GM21723 (cell line): ENCODE data around the gene WWOX.
"Not testable (repeated sequence)": the region's sequence is repeated elsewhere in the genome, so short reads cannot be mapped to it uniquely, and the experiment has no call there.

Experiments
- ATAC-seq: cut with Tn5 transposase; IDR thresholded peaks from one replicate; pipeline ENCODE4 v1.9.1; 2021; ENCODE audit warnings: mild to moderate bottlenecking, moderate library complexity; ENCODE audit not compliant: unreplicated experiment

WWOX gene

GRCh38 chr16:78099271-78100111 is at the start of gene WWOX:
Gene WWOX, plus strand, starts transcription at chr16:78099654.
- ATAC-seq, result peak; percentile 93

DNA sequence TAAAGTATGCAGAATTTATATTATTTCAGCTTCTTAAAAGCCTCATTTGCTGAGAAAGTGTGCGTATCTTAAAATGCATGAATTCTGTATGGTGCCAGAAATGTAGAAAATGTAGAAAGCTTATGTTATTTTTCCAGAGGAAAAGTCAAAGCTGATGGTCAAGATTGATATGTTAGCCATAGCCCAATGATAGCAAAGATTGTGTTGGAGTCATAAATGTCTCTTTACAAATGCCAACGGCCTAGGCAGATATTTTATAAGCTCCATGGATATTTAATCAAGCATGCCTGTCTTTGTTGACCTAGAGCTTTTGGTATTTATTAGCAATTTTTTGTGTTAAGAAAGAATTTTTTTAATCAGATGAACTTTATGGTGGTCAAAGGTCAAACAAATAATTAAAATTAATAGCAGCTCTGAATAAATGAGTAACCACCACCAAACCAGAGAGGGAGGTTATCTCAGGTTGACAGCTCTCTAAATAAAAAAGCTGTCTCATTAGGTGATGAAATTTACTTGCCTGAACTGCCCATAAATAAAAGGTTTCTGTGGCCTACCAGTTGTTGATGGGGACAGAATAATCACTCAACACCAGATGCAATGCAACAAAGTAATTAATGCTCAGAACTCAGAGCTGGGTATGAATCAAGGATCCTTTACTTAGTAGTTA is 48.6 kb upstream of the WWOX start:
- no peak for ATAC-seq

GRCh38 chr16:78057803-78058564 is 41.5 kb upstream of the WWOX start:
- ATAC-seq, result no peak

- ATAC-seq, result not testable (repeated sequence)
These were observed 39.6 kb upstream of the WWOX start for GRCh38 chr16:78059806-78060205.

DNA sequence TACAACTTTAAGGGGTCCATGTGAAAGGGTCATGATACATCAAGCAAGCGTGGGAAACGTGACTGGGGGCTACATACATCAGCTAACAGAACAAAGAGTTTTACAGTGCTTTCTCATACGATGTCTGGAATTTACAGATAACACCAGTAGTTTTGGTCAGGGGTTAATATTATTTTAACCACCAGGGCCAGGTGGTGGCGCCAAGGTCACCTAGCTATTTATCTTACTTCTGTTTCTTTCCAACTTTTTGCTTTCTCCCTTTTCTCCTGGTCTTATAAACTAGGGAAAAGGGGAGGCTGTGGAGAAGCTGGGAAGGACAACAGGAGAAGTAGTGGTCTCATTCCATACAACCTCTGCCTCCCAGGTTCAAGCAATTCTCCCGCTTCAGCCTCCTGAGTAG is 39.2 kb upstream of the WWOX start:
- ATAC-seq, result no peak

DNA sequence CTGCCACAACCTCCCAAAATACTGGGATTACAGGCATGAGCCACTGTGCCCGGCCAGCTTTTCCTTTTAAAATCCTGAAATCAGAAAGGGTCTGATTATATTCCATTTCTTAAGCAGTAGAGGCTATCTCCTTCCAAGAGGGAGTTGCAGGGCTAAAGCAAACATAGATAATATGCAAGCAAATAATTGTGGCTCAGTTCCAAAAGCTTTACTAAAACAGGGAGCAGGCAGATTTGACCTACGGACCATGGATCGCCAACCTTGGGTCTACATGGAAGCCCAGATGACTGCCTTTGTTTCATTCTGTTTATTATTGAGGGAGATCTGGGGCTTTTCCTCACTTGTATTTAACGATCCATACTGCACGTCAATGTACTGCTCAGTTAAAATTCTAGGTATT is 38.6 kb upstream of the WWOX start:
- no peak for ATAC-seq

DNA sequence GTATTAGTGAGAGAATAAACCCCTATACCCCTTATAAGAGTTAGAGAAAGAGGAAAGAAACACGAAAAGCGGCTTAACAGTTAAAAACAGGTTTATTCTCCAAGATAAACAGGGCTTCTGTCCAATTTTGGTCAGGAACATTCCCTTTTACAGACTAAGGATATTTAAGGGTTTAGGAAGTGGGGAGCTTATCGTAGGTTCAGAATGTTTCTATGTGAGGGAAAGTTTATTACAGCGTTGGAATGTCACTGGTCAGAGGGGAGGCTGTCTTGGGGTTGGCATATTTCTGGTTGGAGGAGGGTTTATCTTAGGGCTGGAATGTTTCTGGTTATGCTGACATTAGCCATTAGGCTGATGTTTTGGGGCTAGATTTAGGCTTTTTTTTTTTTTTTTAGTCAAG is 34.1 kb upstream of the WWOX start:
- ATAC-seq, result no peak

- ATAC-seq, result no peak
These were observed 29.5 kb upstream of the WWOX start for GRCh38 chr16:78069913-78070312.

DNA sequence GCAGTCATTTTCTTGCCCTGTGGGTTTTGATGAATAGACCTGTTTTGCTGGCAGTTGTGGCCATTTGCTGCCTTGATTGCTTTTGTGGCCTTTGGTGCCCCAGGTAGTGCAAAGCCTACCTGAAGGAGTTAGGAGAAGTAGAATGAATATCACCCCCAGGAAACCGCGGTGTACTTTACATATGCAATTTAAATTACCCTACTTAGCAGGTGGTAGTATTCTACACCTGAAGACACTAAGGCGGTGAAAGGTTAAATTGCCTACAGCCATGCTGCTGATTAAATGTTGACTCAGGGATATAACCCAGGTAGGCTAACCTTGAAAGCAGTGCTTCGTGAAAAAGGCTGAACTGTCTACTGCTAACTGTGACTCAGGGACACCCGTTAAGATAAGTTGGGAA is 27.2 kb upstream of the WWOX start:
- no peak for ATAC-seq

GRCh38 chr16:78075800-78076199 is 23.7 kb upstream of the WWOX start:
- no peak for ATAC-seq

DNA sequence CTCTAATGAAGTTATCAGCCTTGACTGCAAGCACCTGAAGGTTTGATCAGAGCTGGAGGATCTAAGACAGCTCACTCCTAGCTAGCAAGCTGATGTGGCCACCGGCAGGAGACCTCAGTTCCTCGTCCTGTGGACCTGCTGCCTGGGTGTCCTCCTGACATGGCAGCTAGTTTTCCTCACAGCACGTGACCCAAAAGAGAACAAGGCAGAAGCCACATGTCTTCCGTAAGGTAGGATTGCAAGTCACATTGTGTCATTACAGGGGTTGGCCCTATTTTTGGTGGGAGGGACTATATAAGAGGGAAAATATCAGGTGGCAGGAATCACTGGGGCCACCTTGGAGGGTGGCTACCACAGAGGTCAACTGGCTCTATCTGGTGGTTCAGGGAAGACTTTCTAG is 18.1 kb upstream of the WWOX start:
- ATAC-seq, result no peak

GRCh38 chr16:78091419-78091818 is 8.0 kb upstream of the WWOX start:
- no peak for ATAC-seq

DNA sequence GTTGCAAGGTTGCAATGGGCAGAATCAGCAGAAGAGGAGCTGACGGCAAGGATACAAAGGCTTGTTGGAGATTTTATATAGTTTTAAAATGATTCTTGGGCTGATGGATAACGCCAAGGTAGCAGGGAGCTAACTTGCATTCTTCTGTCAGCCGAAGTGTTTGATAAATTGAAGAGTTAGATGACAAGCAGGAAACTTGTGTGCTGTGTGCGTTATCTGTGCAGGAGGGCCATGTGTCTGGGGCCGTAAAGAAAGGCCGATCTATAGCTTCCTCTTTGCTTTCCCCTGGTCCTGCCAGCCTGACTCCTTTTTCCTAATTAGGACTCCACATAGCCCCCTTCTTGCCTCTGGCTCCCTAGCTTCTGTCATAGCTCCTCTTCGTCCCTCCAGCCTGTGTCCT is 6.7 kb upstream of the WWOX start:
- no peak for ATAC-seq

GRCh38 chr16:78094166-78094565 is 5.3 kb upstream of the WWOX start:
- ATAC-seq, result no peak

DNA sequence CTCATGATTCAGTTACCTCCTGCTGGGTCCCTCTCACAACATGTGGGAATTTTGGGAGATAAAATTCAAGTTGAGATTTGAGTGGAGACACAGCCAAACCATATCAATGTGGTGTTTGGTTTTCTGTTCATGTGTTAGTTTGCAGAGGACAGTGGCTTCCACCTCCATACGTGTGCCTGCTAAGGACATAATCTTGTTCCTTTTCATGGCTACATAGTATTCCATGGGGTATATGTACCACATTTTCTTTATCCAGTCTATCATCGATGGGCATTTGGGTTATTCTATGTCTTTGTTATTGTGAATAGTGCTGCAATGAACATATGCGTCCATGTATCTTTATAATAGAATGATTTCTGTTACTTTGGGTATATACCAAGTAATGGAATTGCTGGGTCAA is 4.5 kb upstream of the WWOX start:
- no peak for ATAC-seq

GRCh38 chr16:78096386-78096785 is 3.1 kb upstream of the WWOX start:
- ATAC-seq, result no peak

GRCh38 chr16:78097548-78097947 is 1.9 kb upstream of the WWOX start:
- no peak for ATAC-seq

DNA sequence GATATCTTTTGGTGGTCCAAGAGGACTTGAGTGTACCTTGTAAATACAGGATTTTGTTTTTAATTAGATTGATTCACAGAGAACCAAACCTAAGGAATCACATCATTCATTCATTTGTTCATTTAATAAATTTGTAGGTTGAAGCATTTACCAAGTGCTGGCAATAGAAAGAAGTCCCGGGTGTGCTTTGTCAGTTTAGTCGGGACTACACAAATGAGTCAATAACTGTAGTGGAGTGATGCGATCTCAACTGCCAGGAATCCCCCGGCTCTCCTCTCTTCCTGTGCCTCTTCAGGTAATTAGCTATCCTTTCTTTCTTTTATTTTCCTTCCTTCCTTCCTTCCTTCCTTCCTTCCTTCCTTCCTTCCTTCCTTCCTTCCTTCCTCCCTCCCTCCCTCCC is 1.4 kb upstream of the WWOX start:
- no peak for ATAC-seq

GRCh38 chr16:78098595-78099270 is 721 bp upstream of the WWOX start:
- no peak for ATAC-seq

DNA sequence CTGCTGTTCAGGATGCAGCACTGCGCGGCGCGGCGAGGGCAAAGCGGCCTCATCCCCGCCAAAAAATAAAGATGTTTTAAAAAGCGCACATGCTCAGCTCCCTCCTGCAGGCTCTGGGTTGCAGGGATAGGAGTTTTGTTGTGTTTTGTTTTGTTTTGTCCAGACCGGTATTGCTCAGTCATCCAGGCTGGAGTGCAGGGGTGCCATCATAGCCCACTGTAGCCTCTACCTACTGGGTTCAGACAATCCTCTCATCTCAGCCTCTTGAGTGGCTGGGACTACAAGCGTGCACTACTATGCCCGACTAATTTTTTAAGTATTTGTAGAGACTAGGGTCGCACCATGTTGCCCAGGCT is 636 bp downstream of the WWOX start:
- peak; percentile 44 for ATAC-seq

- no peak for ATAC-seq
These were observed 2.7 kb downstream of the WWOX start for GRCh38 chr16:78102122-78102660.
